EH (cell line): ENCODE measurements around the gene MBOAT7.
"Not testable (repeated sequence)": the region's sequence is repeated elsewhere in the genome, so short reads cannot be mapped to it uniquely, and the experiment has no call there.

Experiments
- DNase-seq: peaks from one replicate; pipeline ENCODE4 v3.0.0-alpha.2; 2015; ENCODE audit warnings: low read depth

MBOAT7 gene

GRCh38 chr19:54209058-54209810 is 19.9 kb upstream of the MBOAT7 start:
- no peak for DNase-seq

- no peak for DNase-seq
Measured at GRCh38 chr19:54208784-54209057, 19.3 kb upstream of the MBOAT7 start.

- DNase-seq, result peak; percentile 58
Measured at GRCh38 chr19:54207983-54208783, 18.8 kb upstream of the MBOAT7 start.

- DNase-seq, result no peak
Measured at GRCh38 chr19:54207676-54207982, 18.2 kb upstream of the MBOAT7 start.

GRCh38 chr19:54207193-54207592 is 17.8 kb upstream of the MBOAT7 start:
- not testable (repeated sequence) for DNase-seq

- DNase-seq, result no peak
Measured at GRCh38 chr19:54206831-54207177, 17.4 kb upstream of the MBOAT7 start.

GRCh38 chr19:54206030-54206830 is 16.9 kb upstream of the MBOAT7 start:
- DNase-seq, result no peak

GRCh38 chr19:54204767-54205468 is 15.5 kb upstream of the MBOAT7 start:
- DNase-seq, result no peak

- DNase-seq, result no peak
Measured at GRCh38 chr19:54203151-54203611, 13.8 kb upstream of the MBOAT7 start.

GRCh38 chr19:54201980-54202379 is 12.6 kb upstream of the MBOAT7 start:
- no peak for DNase-seq

- no peak for DNase-seq
Measured at GRCh38 chr19:54201172-54201701, 11.9 kb upstream of the MBOAT7 start.

GRCh38 chr19:54199401-54199800 is 10.0 kb upstream of the MBOAT7 start:
- DNase-seq, result no peak

- no peak for DNase-seq
Measured at GRCh38 chr19:54197121-54197520, 7.7 kb upstream of the MBOAT7 start.

- DNase-seq, result no peak
Measured at GRCh38 chr19:54196536-54196935, 7.2 kb upstream of the MBOAT7 start.

GRCh38 chr19:54194463-54194862 is 5.1 kb upstream of the MBOAT7 start:
- DNase-seq, result not testable (repeated sequence)

GRCh38 chr19:54193011-54193410 is 3.6 kb upstream of the MBOAT7 start:
- no peak for DNase-seq

- DNase-seq, result no peak
Measured at GRCh38 chr19:54191811-54192453, 2.6 kb upstream of the MBOAT7 start.

GRCh38 chr19:54191011-54191810 is 1.8 kb upstream of the MBOAT7 start, which contains the start of gene TSEN34:
TSEN34 (plus strand) TSS chr19:54191308; CDS start chr19:54191365, 57 bp downstream.
- peak; percentile 88 for DNase-seq

GRCh38 chr19:54190503-54191010 is 1.2 kb upstream of the MBOAT7 start:
- peak; percentile 100 for DNase-seq
